ENCODE measurements around the gene C2orf72. TPM values are rescaled to one million over a fixed set of nuclear protein-coding genes. Genes with fewer than 3 reads are reported as not detected.
A peak's percentile ranks its signal among the peaks of the same experiment; 100 is the strongest.

The C2orf72 gene
- polyA plus RNA-seq, 3 donors: not detected

- no peaks in the 10 kb centered on the region for H3K9me3 ChIP-seq (replicated peaks in 1 of 2; ENCODE audit: control insufficient read depth in 1 of 2, insufficient read depth in 1 of 2, low read length in 2 of 2)
- Mint-ChIP-seq H3K4me3 (no peak overlapping the region), H3K4me1 (peaks cover 2% of the 10 kb centered on the region), H3K27me3 (ENCODE audit: low read depth in 3 of 3) (no peaks in the 10 kb centered on the region), H3K36me3 (peaks cover 84 to 92% of the 10 kb centered on the region in 2 donors), H3K9me3 (no peaks in the 10 kb centered on the region), H3K27ac (no peak overlapping the region)
- H2AFZ ChIP-seq (ENCODE audit: insufficient read depth, low read depth, low read length, poor library complexity, severe bottlenecking): no peak overlapping the region
- no peaks in the 10 kb centered on the region for H3K27me3 ChIP-seq (ENCODE audit: control insufficient read depth in 2 of 2, insufficient read depth in 2 of 2, low read length in 2 of 2)
- no peaks in the 10 kb centered on the region for H3K4me1 ChIP-seq (ENCODE audit: control insufficient read depth in 1 of 2, insufficient read depth in 2 of 2, low read length in 2 of 2)
- H3K4me3 ChIP-seq (replicated peaks in 1 of 3; ENCODE audit: low read depth in 2 of 3, low read length in 3 of 3): no peak overlapping the region
- no peak for DNase-seq
- no peak overlapping the region for H3K4me2 ChIP-seq (replicated peaks; ENCODE audit: extremely low read depth, low read length, poor library complexity, severe bottlenecking)
- H3K36me3 ChIP-seq (replicated peaks in 1 of 2; ENCODE audit: control insufficient read depth in 1 of 2, insufficient read depth in 2 of 2, low read length in 2 of 2): peaks cover 91 to 98% of the 10 kb centered on the region in 2 donors
- no peak overlapping the region for H3K9ac ChIP-seq (ENCODE audit: insufficient read depth, low read length, poor library complexity, severe bottlenecking)
- H4K20me1 ChIP-seq (ENCODE audit: insufficient read depth, low read length): no peaks in the 10 kb centered on the region
- H3K79me2 ChIP-seq (ENCODE audit: insufficient read depth, low read length): no peaks in the 10 kb centered on the region
- H3K27ac ChIP-seq (ENCODE audit: low read depth in 1 of 2, low read length in 2 of 2): no peak overlapping the region
- WGBS (ENCODE audit: insufficient coverage): no CpG with 5 or more reads among the region's 1 CpG
- no peak for TF ChIP-seq CTCF (IDR thresholded peaks at IDR 0.05)
- intact Hi-C loops (cut with micrococcal nuclease): loop anchor here in 1 of 2 donors (10.0 kb wide), 1 partner anchor 1280 kb away; no protein-coding TSS in a partner anchor
These were observed 47.2 kb downstream of the C2orf72 start for GRCh38 chr2:231084565-231084964.

- no peaks in the 10 kb centered on the region for H4K20me1 ChIP-seq (ENCODE audit: insufficient read depth, low read length)
- peaks cover 0 to 3% (median 0%) of the 10 kb centered on the region in 7 donors for H3K9me3 Mint-ChIP-seq
- peaks cover 0 to 2% of the 10 kb centered on the region in 2 donors for H3K9me3 ChIP-seq (replicated peaks in 1 of 2; ENCODE audit: control insufficient read depth in 1 of 2, insufficient read depth in 1 of 2, low read length in 2 of 2)
- H3K27ac Mint-ChIP-seq: peak overlapping the region in 1 of 7 donors; percentile 30
- no peak overlapping the region for H3K4me3 ChIP-seq (replicated peaks in 1 of 3; ENCODE audit: low read depth in 2 of 3, low read length in 3 of 3)
- no peak for DNase-seq
- peaks cover 2% of the 10 kb centered on the region for H3K4me1 Mint-ChIP-seq
- H3K9ac ChIP-seq (ENCODE audit: insufficient read depth, low read length, poor library complexity, severe bottlenecking): no peak overlapping the region
- no peak overlapping the region for H2AFZ ChIP-seq (ENCODE audit: insufficient read depth, low read depth, low read length, poor library complexity, severe bottlenecking)
- TF ChIP-seq CTCF (IDR thresholded peaks at IDR 0.05): no peak
- H3K36me3 Mint-ChIP-seq: peaks cover 81 to 92% of the 10 kb centered on the region in 2 donors
- H3K79me2 ChIP-seq (ENCODE audit: insufficient read depth, low read length): no peaks in the 10 kb centered on the region
- H3K27me3 ChIP-seq (ENCODE audit: control insufficient read depth in 2 of 2, insufficient read depth in 2 of 2, low read length in 2 of 2): no peaks in the 10 kb centered on the region
- no peak overlapping the region for H3K4me3 Mint-ChIP-seq
- no peak overlapping the region for H3K4me2 ChIP-seq (replicated peaks; ENCODE audit: extremely low read depth, low read length, poor library complexity, severe bottlenecking)
- peaks cover 71 to 98% of the 10 kb centered on the region in 2 donors for H3K36me3 ChIP-seq (replicated peaks in 1 of 2; ENCODE audit: control insufficient read depth in 1 of 2, insufficient read depth in 2 of 2, low read length in 2 of 2)
- intact Hi-C loops (cut with micrococcal nuclease): loop anchor here in 1 of 2 donors (10.0 kb wide), 1 partner anchor 1284 kb away; no protein-coding TSS in a partner anchor
- no peak overlapping the region for H3K27ac ChIP-seq (ENCODE audit: low read depth in 1 of 2, low read length in 2 of 2)
- WGBS (ENCODE audit: insufficient coverage): 100% methylated on average over 1 of the region's 4 CpGs
- no peaks in the 10 kb centered on the region for H3K27me3 Mint-ChIP-seq (ENCODE audit: low read depth in 3 of 3)
- no peaks in the 10 kb centered on the region for H3K4me1 ChIP-seq (ENCODE audit: control insufficient read depth in 1 of 2, insufficient read depth in 2 of 2, low read length in 2 of 2)
These were observed 51.4 kb downstream of the C2orf72 start for GRCh38 chr2:231088754-231089153.
